OCI-LY1 (cell line): ENCODE results near the gene PTGS1.

Experiments
- EZH2 ChIP-seq: fragments of 200-600 bp; sonication (generic), shearing (Covaris generic); IDR thresholded peaks from 2 replicates; pipeline ENCODE4 v1.8.0; 2017; ENCODE audit warnings: borderline replicate concordance, mixed run types, mild to moderate bottlenecking, antibody characterized with exemption, low read length, moderate library complexity, mixed read lengths
- TF ChIP-seq, protein P1 (sequence below): fragments of 200-600 bp; sonication (generic), shearing (Covaris generic); IDR thresholded peaks from 2 replicates; pipeline ENCODE4 v1.5.1; 2017; ENCODE audit warnings: mild to moderate bottlenecking, antibody characterized with exemption, low read length, moderate library complexity, mixed read lengths

DNA sequence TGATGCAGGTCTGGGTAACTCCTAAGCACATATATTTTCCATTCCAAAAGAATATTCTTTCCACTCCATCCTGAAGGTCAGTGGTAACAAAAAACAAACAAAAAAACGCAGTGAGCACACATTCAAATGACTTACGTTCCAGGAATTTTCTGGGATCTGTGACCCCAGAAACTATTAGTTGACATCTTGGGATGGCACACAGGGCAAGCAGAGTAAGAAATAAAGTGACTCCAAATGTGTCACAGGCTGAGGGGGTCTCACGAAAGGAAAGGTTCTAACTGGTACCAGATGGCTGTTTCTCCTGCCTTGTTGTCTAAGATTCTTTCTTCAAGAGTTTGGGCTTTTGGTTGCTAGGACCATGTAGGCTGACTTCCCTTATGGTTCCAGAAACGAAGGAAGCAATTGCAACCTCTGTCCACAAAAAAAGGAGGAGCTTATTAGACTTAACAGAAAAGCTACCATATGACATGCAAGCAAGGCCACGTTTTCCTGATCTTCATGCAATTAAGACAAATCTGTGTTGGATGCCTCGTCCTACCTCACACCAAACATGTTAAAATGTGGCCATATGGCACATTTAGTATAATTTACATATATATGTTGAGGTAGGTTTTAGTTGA is 32.7 kb downstream of the PTGS1 start:
- TF ChIP-seq, protein P1, sequence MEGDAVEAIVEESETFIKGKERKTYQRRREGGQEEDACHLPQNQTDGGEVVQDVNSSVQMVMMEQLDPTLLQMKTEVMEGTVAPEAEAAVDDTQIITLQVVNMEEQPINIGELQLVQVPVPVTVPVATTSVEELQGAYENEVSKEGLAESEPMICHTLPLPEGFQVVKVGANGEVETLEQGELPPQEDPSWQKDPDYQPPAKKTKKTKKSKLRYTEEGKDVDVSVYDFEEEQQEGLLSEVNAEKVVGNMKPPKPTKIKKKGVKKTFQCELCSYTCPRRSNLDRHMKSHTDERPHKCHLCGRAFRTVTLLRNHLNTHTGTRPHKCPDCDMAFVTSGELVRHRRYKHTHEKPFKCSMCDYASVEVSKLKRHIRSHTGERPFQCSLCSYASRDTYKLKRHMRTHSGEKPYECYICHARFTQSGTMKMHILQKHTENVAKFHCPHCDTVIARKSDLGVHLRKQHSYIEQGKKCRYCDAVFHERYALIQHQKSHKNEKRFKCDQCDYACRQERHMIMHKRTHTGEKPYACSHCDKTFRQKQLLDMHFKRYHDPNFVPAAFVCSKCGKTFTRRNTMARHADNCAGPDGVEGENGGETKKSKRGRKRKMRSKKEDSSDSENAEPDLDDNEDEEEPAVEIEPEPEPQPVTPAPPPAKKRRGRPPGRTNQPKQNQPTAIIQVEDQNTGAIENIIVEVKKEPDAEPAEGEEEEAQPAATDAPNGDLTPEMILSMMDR, result no peak
- TF ChIP-seq EZH2, result no peak
